ENCODE measurements around the gene WARS2.

Gene WARS2

DNA sequence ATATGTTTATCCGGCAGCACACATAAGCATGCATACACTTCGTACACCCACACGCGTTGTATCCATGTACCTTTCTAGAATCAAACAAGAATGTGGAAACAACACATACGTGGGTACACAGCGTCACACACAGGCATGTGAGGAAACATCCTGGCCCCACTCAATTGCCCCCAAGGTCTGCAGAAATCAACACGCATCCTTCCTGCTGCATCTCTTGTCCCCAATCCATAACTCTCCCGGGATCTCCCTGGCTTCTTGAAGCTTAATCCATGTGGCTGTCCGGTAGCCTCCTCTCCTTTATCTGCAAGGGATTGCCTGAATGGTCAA is 146.8 kb downstream of the WARS2 start:
- DNase-seq = no peak

DNA sequence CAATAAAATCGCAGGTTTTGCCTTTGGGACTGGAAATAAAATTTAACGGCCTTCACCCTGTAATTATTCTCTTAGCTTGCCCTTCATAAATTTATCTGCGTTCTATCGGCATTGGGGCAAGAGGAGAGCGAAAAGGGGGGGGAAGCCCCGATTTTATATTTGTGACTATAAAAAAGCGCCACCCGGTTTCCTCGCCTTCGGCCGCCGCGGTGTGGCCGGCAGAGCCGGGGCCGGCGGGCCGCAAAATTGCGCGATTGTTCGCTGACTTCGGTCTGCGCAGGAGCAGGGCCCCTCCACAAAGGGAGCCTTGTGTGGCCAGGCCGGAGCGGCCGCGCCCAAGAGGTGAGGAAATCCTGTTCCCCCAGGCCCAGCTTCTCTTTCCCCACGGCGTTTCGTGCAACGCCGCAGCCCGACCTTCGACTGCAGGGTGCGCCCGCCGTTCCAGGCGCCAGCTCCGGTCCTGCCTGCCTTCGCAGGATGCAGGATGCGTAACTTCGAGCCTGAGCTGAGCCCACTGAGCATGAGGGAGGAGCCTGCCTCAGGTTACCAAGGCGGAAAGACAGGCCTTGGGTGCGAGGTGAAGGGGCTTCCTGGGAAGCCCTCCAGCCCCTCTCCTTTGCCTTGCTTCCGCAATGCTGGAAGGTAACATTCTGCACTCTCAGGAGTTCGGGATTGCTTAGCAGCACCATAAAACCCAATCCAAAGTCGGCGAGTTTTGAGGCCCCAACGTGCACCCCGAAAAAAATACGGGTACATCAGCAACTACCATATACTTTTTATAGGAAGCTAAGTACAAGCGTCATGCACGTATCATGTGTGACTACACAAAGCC is 147.4 kb downstream of the WARS2 start:
- no peak for DNase-seq

DNA sequence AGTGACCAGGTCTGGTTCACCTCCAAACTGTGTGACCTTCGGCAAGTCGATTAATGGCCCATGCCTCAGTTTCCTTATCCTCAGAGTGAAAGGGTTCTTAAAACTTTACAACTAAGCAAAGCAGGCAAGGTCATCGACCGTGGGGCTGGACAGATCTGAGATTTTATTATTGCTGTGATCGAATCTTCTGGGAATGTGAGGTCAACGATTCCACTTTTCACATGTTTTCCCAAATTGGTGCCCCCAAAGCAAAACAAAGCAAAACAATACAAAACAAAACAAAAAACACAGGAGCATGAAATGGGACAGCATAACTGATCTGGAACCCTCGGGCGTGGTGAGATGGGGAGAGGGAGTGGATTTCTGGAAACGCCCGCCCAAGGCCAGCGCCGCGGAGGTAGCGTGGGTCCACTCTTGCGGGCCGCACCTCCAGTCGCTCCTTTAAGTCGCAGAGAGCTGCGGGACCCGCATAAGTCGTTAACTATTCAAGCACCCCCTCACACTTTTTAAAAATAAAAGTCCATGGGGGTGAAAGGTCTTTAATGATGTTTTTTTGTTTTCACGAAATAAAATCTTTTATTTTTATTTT is 148.1 kb downstream of the WARS2 start:
- no peak for DNase-seq

DNA sequence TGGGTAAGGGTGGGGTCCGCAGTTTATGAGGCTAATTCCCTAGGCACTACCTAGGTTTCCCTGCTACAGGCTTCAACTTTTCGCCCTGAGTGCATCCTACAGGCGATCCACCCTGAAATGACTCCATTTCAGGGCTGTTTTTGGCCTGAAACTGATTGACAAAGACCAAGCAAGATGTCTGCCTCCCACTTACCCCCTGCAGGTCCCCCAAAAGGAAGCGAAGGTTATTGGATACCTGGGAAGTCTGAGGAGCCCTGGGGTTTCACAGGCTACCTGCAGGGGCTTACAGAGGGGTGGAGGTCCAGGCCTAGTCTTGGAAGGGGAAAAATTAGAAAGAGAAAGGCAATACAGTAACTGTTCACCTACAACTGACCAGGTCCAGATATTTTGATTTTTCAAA is 149.0 kb downstream of the WARS2 start:
- no peak for DNase-seq

DNA sequence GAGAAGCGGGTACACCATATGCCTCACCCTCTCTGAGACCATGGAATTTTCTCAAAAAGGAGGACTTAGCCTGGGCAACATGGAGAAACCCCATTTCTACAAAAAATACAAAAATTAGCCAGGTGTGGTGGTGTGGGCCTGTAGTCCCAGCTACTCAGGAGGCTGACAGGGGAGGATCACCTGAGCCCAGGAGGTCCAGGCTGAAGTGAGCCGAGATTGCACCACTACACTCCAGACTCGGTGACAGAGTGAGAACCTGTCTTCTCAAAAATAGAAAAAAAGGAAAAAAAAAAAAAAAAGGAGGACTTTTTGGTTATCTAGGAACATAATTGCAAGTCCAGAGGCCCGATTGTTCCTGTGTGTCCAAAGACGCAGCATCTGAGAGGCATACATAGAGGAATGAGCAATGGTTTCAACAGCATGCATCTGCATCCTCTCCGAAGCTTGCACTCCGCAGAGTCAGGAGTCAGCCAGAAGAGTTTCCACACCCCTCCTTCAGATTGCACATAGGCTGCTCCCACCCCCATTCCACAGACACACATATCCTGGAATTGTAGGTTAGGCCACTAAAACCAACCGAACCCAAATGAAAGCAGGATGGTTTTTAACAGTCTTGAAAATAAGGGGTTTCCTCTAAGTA is 149.8 kb downstream of the WARS2 start:
- DNase-seq = no peak

DNA sequence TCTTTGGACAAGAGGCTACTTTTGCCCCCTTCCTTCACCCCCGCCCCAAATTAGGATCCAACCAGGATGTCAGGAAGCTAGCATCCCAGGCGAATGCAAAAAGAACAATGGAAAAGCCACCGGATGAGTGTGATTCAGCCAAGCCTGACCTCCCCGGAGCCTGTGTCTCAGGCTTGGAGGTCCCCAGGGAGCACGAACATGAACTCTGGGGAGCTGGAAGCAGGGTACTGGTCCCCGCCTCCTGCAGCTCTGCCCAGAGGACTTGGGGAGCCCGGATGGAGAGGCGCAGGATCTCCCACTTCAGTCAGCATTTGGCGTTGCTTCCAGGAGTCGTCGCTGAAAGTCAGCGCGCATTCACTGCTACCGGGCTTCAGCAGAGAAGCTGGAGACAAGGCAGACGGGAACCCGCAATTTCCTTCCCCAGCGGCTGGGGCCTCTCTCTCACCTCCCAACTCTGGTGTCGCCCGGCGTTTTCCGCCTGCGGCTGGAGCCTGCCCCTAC is 150.5 kb downstream of the WARS2 start:
- no peak for DNase-seq

DNA sequence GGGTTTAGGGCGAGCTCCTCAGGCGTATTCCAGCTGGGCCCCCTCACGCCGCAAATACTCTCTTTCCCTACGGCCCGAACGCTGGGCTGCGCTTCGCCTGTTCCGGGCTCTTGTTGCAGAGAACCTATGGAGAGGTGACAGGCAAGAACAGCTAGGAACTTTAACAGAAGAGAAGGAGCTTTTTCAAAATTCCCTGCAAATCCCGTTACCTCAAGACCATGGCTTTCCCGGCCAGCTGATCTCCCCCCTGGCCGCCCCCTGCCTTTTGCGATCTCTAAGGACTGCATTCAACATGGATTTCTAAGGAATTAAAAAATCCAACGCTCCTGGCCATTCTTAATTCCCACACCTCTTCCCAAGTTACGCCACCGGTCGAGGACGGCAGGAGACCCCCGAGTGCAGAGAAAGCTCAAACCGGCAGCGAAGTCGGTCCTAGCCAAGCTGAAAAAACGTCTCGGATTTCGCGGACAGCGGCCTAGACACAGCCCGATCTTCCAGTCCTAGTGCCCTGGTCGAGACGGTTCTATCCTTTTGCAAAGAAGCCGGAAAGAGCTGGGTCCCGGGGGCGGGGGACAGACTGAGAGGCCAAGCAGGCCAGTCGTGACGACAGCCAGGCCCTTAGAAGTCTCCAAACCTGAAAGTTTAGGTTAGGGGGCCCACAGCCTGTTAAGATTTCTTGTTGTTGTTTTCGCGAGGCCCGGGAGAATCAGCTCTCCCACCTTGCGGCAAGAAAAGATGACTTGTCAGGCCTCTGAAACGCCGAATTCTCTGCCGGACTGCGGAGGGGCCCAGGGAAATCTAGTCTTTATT is 151.2 kb downstream of the WARS2 start:
- DNase-seq = no peak

DNA sequence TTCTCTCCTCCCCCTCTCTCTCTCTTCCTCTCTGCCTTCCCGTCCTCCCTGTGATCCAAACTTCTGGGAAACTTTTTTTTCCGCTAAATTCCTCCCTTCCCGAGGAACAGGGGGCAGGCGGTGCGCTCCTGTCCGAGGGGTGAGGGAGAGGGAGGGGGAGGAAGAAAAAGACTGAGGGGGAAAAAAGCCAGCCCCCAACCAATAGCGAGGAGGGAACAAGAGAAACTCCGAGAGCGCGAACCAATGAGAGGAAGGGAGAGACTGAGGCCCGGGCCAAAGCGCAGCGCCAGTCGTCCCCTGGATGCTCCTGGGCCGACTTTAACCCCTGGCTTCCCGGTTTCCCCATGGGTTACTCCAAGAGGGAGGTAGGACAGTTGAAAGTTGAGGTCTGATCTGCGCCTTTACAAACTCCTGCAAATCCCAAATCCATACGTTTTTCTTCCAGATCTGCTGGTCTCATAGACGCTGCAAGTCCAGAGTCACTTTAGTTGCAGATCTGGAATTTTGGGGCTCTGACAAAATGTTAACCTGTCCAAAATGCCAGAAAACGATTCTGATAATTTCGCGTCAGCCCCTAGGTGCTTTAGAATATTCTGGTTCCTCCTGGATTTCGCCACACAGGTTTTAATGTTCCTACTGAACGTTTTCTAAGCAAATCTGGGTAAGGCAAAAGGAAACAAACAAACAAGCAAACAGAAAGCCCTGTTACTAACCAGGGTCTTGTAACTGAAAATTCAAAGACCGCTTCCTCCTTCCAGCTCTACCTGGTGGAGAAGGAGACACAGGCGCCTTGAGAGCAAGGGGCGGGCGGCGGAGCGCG is 152.1 kb downstream of the WARS2 start, which contains the start of gene TBX15:
Gene TBX15 (minus strand): TSS at position 158 of the 820 bp plus-strand sequence. CDS start 548 bp downstream, outside the sequence.
- DNase-seq = no peak

DNA sequence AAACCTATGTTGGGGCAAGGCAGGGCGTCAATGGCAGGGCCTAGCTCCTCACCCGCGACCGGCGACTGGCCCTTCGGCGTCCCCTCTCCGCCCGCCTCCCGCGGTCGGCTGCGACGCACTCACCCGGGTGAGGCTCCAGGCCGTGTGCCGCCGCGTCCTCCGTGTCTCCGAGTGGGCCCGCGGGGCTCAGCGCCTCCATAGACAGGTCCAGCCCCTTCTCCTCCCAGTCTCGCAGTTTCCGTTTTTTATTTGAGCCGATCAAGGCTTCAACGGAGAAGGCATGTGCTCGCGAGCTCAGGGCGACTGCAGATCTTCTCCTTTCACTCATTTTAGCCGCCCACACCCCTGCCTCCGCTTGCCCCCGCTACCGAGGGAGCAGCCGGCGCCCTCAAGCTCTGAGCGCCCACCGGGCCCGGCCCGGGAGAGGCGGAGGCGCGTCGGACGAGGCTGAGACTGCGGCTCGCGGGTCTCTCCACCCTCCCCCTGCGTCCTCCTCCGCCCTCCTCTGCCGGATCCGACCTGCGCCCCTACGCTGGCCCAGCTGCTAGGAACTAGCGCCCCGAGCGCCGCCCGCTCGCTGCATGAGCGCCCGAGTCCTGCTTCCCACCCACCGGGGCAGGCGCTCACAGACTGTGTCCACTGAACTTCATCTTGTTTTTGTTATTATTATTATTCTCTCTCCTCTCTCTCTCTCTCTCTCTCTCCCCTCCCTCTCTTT is 152.8 kb downstream of the WARS2 start:
- no peak for DNase-seq

DNA sequence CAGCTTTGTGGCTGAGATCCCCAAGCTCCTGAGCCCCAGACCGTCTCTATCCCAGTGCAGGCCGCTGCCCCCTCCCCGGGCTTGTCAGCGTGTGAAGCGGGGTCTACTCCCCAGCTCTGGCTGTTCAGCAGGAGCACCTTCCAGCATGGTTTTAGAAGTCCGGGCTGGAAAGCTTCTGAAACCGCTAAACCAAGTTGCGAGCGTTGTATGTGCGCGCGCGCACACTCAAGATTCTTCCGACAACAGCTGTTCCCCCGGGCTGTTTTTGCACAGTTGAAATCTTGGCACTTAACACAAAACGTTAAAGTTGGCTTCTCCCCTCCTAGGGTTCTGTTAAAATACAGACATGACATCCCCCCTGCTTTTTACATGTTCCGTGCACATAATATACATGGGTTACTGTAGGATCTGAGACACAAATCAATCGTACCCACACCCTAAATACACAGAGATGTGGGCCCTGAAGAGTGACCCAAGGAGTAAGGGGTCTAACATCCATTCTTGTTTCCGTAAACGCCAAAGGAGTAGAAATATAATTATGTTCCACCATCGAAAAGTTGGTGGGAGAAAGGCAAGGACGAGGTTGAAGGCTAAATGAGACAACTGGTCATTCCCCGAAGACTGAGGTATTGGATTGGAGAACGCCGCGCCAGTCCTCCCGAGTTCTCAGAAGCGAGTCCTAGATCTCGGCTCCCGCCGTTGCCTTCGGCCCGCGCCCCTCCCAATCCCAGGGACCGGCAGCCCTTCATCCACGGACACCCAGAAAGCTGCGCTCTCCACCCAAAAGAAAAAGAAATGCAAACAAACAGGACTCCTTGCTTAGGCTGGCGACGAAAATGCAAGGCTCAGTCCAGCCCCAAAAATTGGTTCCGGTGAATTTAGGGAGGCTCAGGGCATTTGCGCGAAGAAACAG is 153.6 kb downstream of the WARS2 start:
- DNase-seq = no peak

DNA sequence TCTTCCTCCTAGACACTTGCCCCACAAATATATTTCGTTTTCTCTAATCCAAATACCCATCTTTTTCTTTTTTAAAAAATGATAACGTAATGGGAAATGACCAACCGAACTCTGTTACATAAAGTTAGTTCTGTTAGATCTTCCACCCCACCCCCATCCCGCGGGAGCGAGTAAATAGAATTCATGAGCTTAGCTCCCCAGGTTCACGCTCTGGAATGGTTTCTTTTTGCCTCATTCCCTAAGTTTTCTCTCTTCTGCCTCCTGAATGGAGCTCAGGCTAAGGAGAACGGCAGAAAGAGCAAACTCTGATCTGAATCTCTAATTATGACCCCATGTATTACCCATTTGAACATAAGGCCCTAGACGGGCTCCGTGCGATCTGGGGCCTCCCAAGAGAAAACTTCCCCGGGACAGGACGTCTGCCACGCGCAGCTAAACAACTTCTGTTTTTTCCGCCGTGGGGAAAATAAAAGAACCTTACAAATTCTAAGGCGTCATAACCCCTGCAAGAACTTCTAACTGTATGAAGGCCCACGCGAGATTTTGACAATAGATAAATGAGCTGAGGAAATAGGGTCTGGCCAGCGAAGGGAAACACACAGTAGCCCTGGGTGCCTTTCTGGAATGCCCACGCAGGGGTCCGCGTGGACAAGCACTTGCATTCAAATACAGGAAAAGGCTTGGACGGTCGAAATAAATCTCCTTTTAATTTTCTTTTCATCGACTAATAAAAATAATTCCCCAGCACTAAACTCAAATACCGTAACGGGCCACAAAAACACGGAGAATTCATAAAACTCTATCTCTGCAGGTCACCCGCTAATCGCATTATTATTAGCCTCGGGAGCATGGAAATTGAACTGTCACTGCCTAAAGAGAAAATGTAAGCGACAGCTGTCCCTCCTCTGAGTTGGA is 154.6 kb downstream of the WARS2 start:
- no peak for DNase-seq

DNA sequence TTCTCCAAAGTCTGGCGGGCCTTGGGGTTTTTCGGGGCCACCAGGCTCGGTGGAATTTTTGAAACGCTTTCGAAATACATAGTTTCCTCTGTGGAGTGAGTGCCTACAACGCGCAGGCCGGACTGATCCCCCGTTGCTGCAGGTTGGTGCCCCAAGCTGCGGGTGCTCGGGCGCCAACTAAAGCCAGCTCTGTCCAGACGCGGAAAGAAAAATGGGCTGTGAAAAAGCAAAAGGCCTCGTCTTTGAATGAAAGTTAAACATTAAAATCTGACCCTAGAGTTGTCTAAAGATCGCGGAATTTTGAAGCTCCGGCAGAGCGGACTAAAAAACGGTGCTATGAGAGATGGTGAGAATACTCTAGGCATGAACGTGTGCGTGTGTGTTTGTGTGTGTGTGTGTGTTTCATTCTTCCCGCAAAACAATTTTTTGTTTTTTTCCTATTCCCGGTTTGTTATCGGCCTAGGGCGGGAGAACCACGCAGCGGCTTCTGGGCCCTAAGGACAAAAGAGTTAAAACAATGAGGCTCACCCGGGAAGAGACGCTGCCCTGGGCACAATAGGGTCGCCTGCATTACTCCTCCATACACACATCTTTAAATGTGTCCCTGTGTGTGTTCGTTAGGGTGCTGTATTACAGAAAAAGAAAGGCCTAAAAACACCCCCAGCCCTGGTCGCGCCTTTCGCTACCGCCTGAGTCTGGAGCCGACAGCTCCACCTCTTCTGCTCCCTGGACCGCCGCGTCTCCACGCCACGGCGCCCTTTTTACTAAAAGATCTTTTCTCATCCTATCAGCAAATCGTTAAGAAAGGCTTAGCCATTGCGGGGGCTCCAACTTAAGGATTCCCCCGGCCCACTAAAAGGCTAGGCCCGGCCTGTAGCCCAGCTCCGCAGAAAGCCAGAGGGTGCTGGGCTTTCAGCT is 155.5 kb downstream of the WARS2 start:
- no peak for DNase-seq

DNA sequence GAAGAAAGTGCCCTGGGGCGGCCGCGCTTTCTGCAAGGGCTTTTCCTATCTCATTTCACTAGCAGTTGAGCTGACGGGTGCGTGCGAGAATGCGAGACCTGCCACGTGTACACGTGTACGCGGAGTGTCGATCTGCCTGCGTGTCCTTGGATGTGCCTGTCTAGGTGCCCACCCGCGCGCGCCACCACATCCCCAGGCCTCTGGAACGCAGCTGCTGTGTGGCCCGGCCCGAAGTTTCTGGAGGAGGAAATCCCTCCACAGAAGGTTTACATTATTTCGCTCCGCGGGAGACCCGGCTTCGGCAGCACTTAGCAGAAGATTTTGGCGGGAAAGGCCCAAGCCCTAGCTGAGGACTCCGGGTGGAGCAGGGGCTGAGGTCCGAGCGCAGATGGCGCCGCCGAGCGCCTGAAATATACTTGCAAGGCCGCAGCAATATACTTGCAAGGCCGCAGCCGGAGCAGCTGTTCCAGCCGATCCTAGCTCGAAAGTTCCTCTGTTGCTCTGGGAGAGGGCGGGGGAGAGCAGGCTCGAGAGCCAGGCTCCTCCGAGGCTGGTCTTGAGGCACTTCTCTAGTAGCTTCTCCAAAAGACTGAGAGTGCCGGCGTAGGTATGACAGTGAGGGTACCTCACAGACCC is 156.2 kb downstream of the WARS2 start:
- no peak for DNase-seq

DNA sequence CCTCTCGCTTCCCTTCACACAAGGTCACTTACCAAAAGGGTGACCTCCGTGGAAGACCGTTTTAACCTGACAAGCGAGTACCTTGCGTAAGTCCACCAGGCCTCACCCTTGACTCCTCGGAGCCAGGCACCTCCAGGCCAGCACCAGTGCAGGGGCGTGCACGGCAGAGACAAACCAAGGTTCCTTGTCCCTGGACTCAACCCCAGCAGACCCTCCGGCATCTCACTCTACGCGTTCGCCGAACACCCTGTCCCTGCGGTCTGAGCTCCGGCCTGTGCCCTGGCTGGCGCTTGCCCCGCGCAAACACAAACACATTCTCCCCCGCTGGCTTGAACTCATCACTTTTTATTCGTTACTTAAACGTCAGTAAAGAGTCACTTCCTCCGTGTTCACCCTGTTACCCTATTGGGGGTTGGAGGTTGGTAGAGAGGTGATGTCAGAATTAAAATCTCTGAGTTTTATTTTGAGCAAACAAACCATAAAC is 156.9 kb downstream of the WARS2 start:
- no peak for DNase-seq

DNA sequence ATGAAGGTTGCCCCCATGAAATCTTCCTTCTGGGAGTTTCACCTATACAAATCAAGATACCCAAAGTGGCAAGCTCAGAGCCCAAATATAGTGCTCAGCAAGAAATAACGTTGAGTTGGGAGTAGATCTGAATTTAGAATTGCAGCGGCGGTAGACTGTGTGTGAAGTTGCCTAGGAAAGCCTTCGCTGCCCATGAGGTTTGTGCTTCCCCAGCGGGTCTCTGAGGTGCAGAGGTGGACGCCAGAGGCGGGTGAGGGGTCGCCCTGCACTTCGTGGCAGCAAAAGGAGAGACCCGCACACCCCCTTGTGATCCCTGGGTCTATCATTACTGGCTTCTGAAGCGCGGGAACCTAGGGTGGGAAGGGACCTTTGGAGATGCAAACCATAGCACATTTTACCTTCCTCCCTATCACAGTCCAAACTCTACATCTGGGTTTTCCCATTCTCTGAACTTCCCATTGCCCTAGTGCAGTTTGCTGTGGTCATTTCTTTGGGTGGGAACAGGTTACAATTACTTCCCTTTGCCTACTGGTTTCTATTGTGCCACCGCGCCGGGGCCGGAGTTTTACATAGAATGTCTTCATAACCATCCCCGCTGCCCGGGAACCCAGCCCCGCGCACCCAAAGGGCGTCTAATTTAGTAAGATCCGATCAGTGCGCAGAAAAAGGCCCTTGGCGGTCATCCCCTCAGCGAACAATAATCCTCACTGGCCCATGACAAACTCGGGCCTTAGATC is 157.5 kb downstream of the WARS2 start:
- no peak for DNase-seq

DNA sequence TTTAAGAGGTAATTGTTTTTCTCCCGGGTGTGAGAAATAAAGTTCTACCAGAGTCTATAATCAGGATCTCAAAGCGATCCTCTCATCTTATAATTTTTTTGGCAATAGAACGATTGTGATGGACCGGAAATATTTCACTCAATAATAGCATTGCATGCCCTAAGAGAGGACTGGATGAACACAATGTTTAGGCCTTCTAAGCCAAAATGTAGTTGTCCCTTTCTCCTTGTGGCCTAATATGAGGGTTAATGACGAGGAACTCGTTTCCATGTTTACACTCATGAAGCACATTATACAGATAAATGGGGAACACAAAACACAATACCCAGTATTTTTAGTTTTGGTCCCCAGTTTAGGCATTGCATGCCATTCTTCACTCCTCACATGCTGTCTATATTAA is 158.2 kb downstream of the WARS2 start:
- DNase-seq = no peak

DNA sequence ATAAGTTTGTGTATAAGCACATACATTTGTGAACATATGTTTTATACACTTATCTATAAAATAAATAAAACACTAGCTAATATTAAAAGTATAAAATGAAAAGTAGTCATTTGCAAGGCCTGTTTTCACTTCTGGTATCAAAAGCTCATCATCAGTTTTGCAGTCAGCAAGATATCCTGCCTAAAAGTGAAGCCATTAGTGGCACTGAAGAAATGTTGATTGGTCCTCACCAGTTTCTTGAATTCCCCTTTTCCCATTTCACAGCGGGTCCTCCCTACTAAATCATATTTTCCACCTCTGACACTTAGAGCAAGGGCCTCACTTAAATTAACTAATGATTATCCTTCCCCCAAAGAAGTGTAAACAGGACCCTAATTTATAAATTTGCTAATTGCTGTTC is 159.0 kb downstream of the WARS2 start:
- DNase-seq = no peak
